Activated gamma-delta T cell treated with anti-CD3 and anti-CD28 coated beads, Interleukin-2, amount 50 U/mL, for 16 hours (primary cell): Measurements from ENCODE around the gene ACBD4.

Experiments used
- DNase-seq: peaks from one replicate; pipeline ENCODE4 v3.0.0-alpha.2; 2020; ENCODE audit warnings: low read depth

ACBD4 gene

DNA sequence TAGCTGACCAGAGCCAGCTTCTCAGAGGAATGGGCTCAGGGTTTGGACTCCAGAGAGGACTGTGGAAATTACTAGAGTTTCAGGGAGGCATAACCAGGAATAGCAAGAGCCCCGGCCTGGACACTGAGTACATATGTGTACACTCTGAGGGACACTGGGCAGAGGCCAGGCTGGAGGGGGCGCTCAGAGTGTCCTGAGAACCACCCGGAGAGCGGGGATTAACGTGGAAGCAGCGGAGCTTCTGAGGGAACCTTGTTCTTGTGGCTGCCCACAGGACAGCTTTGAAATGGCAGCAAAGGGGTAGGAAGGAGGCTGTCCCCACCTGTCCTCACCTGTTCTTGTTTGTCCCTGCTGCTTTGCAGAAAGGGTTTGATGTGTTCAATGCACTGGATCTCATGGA is 31.0 kb upstream of the ACBD4 start:
- DNase-seq: no peak

DNA sequence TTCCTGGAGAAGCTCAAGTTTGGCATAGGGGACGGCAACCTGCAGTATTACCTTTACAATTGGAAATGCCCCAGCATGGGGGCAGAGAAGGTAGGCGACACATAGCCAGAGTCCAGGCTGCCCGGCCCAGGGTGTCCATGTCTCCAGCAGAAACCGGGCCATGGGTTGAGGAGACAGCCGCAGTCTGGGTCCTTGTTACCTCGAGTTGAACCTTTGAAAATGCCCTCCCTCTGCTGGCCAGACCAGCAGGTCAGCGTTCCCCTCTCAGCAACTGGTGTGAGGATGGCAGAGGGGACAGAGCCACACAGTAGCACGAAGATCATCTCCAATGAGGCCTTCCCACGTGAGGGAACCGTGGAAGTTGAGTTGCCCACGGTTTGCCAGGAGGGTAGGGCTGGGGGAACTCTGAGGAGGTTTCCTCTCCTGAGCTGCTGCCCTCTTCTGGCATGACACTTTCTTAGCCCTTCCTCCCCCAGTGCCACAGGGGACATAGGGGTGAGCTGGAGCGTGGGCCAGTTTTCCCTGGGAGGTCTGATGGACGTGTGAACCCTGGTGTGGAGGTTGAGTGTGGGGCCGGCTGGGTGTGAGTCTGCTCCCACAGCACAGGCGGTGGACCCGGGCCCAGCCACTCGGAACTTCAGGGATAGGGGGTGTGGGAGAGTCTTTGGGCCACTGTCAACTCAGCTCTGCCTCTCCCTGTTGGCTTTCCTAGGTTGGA is 30.4 kb upstream of the ACBD4 start:
- no peak for DNase-seq

DNA sequence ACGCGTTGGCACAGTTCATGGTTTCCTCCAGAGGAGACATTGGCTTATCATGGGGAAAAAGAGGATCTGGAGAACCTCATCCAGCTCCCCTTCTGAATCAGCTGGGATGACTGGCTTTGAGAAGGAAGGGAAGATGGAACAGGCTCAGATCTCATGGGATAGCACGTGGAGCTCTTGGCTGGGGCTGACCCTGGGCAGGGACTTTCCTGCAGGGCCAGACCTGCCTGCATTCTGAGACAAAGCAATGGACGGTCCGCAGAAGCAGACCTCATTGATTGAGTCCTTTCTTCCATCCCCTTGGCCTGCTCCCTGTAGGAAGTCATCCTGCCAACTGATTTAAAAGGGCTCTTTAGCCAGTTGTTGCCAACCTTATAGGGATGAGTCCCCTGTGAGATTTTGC is 29.4 kb upstream of the ACBD4 start:
- no peak for DNase-seq

DNA sequence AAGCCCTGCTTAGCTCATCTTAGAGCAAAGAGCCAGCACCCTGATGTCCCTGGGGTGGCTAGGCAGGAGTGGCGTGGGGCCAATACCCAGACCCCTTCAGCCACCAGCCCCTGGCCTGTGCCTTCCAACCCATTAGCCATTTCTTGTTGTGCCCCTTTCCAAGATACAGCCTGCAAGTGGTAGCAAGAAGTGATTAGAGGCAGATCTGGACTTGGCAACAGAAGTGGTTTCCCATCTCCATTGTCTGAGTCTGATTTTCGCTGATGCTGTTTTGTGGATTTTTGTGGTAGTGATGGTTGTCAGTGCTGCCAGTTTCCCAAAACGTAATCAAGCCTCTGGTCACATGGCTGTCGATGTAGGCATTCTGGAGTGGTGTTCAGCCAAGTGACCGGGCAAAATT is 28.9 kb upstream of the ACBD4 start:
- DNase-seq: no peak

DNA sequence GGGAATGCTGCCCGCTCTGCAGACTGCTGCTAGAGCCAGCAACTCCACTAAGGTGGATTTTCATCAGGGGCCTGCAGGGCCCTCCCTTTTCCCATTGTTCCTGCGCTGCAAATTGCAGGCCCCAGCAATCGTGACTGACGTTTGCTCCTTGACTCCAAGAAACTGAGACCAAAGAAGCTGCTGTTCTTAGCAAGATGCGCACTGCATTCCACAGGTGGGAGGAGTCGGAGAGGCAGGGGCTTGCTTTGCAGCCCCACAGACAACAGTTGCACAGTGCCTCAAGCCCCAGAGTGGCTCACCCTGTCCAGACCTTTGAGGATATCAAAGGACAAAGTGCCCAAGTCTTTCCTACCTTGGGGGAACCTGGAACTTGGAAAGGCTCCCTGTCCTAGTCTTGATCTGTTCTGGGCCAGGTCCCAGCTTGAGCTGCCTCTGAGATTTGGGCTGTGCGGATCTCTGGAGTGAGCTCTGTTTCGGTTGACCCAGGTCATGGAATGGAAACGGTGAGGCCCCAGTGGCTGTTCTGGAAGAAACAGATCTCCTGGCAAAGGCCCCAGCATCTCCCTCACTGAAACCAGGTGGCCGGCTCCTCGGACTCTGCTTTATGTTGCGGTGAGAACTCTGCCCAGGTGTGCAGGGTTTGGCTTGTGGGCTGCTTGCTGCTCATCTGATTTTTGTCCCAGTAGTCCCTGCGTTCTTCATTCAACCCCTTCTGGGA is 28.0 kb upstream of the ACBD4 start:
- DNase-seq: no peak

DNA sequence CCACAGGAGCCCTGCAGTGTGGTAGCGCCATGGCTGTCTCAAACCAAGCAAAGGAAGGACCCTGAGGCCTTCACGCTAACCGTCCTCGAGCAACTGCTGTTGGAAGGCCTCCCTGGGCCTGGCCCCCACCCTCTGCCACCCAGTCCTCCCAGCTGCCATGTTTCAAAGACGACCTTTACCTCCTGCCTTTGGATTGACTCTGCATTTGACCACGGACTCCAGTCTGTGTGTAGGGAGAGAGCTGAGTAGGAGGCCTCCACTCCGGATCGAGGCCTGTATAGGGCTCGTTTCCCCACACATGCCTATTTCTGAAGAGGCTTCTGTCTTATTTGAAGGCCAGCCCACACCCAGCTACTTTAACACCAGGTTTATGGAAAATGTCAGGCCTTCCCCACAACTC is 27.4 kb upstream of the ACBD4 start:
- DNase-seq: no peak

DNA sequence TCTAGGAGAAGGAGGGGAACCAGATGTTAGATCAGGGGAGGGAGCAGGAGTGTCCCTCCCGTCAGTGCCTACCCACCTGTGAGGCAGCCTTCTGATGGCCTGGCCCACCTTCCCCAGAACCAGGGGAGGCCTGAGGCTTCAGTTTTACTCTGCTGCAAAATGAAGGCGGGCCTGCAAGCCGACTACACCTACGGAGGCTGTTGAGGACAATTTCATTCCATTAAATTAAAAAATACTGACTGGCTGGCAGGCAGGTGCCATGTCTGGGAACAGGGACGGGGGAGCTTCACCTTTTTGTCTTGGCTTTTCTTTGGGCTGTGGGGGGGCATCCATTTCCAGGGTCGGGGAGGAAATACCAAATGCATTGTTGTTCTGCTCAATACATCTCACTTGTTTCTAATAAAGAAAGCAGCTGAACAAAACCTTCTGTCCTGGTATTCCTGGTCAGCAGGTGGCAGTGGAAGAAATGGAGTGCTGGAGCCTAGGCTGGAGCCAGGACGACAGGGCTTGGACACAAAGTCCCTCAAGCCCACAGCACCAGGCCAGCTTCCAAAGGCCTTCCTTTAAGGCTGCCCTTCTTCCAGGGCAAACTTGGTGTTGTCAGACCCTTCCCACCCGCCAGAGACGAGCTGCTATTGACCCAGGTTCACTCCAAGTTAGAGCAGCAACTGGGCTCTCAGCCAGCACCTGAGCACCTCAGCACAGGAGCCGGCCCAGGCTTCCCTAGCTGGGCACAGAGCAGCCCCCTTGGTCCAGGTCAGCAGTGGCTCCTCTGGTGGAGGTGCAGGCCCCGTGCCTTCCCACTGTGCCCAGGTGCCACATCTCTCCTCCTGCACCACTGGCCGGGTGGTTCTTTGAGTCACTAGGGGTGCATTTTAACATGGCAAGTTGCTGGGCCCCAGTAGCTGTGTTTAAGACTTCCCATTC is 26.6 kb upstream of the ACBD4 start:
- no peak for DNase-seq

DNA sequence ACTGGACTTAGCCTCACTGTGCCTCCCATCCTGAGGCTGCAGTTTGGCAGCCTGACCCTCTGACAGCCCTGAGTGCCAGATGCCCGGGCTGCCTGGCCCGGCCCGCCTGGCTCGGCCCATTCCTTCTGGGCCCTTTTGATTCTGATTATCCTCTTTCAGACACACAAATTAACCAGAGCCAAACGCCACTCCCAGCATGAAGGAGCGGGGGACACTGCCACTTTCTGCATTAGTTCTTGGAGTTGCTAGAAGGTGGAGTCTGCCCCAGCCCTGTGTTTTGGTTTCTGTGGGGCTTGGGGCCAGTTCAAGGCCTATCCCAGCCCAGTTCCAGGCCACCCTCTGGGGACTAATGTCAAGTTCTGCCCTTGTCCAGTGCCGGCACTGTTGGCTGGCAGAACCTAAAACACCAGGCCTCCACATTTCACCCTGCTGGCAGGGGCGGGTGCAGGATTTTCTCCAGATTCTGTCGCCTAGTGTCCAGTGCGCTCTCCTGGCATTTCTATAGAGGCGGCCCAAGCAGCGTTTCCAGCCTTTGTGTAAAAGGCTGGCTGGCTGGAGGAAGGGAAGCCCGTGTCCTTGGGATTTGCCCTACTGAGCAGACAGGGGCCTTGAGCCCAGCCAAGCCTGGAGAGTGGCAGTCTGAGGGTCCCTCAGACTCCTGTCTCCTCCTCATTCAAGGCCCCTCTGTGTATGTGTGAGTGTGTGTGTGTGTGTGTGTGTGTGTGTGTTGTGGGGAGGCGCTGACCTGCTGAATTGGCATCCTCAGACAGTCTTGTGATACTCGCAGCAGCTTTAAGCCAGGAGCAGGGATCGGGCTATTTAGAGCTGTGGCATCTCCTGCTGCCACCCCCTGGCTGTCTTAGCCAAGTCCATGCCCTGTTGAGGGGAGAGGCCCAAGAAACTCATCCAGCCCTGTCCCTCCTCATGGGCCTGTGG is 24.5 kb upstream of the ACBD4 start:
- no peak for DNase-seq

DNA sequence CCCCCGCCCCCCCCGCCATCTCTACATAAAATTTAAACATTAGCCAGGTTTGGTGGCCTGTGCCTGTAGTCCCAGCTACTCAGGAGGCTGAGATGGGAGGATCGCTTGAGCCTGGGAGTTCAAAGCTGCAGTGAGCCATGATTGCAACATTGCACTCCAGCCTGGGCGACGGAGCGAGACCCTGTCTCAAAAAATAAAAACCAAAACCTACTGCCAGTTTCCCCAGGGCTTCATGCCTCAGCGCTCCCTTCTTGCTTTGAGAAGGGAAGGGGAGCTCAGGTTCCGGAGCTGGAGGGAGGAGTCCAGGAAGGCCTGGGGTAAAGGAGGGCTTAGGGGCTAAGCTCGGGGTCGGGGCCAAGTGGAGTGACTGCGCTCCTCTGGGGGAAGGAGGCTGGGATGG is 23.6 kb upstream of the ACBD4 start:
- DNase-seq: no peak

DNA sequence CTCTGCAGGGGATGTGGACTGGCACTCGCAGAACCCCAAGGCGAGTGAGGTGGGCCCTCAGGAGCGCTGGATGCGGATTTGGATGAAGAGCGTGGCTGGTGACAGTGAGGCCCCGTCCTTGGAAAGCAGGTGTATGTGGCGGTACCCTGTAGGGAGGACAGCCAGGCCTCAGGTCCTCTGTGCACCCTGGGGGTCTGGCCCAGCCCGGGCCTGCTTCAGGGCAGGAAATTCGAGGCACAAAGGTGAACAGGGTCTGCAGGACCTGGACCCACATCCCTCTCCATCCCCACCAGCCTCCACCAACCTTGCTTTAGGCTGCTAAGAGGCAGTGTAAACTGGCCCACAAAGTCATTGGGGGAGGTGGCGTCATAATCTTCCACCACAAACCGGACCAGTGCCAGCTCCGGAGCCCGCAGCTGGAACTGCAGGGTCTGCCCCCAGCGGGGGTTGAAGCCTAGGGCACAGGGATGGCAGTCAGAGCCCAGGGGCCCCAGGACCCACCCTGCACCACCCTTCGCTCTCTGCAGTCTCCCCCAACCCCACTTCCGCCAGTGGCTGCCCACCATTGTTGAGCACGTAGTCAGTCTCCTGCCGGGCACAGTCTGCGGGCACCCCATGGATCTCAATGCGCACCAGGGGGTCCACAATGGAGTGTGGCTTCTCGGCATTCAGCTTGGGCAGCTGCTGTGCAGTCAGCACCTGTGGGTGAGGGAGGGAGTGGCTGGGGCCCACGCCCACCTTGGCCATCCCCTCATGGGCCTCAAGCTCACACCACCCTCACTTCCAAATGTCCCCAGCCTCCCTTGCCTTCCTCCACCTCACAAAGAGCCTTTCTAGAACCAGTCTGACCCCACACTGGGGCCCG is 22.7 kb upstream of the ACBD4 start:
- no peak for DNase-seq

DNA sequence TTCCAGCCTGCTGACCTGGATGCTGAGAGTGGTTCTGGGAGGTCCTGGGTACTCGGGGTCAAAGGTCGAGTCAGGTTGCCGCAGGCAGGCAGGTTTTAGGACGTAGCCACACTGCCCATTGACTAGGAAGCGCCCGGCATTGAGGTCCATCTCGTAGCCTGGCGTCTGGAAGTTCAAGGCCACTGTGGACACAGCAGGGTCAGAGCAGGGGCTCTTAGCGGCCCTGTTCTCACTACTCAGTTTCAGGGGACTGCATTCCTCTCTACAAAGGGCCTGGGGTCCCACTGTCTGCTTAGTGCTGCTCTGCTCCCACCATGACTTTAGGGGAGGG is 22.1 kb upstream of the ACBD4 start:
- DNase-seq: no peak

DNA sequence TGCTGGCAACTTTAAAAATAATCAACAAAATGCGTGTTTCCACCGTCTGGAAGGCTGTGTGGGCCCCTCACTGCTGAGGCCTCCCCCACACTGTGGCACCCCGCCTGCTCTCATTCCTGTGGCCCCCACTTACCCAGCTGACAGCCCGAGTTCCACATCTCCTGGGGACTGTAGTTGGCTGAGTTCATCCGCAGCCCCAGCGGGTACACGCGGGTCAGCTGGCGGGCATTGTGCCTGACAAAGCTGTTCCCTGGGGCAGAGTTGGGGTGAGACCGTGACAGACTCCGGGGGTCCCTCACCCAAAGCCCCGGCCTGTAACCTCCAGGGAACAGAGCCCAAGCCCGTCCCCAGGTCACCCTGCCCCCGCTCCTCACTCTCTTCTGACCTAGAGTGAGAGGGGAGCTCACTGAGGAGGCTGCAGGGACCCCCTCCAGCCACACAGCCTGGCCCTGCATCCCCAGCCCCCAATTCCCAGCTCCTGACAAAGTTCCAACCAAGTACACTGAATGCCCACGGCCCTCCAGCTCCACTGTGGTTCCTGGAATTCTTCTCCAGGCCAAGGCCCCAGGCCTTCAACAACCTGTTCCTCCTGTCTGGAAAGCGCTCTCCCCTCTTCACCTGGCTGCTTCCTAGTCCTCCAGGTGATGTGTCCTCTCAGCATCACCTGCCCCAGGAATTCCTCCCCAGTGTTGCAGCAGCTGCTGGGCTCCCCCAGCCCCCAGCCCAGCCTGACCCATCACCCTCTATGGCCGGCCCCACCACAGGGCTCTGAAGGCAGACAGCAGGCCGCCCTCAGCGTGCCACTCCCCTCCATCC is 21.2 kb upstream of the ACBD4 start:
- no peak for DNase-seq

DNA sequence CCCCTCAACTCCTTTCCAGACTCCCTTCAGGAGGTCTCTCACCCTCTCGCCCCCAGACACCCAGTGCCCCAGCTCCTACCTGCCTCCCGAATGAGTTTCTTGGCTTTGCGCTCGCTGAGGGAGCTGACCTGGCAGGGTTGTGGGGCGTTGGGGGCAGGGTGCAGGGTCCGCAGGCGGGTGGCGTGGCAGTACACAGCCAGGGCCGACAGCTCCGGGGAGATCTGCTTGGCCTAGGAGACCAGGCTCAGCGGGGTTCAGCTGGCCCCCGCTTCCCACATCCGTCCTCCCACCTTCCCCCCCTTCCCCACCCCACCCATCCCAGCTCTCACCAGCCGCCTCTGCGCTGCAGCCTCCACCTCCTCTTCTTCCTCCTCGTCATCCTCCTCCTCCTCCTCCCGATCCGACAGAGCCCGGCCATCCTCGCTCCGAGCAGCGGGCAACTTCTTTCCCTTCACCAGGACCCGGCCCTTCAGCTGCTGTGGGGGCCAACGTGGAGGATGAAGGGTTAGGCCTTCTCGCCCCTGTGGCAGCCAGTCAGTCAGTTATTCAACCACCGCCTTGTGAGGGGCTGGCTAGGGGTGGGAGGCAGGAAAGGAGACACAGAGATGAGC is 20.4 kb upstream of the ACBD4 start:
- DNase-seq: no peak

DNA sequence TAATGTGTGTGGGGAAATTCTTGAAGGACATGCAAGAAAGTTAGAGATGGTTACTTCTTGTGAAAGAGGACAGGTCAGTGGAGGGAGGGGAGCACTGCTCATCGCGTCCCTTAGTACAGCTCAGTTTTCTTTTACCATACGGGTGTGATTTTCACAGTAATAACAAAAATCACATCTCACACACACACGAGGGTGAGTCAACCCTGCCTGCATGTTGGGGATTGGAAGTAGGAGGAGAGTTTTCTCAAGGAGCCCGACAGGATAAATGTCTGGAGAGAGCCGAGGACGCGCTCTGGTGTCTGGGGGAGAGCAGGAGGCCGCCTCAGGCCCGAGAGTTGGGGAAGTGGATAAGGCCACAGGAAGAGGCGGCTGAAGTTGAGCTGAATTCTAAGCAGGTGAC is 19.6 kb upstream of the ACBD4 start:
- no peak for DNase-seq

DNA sequence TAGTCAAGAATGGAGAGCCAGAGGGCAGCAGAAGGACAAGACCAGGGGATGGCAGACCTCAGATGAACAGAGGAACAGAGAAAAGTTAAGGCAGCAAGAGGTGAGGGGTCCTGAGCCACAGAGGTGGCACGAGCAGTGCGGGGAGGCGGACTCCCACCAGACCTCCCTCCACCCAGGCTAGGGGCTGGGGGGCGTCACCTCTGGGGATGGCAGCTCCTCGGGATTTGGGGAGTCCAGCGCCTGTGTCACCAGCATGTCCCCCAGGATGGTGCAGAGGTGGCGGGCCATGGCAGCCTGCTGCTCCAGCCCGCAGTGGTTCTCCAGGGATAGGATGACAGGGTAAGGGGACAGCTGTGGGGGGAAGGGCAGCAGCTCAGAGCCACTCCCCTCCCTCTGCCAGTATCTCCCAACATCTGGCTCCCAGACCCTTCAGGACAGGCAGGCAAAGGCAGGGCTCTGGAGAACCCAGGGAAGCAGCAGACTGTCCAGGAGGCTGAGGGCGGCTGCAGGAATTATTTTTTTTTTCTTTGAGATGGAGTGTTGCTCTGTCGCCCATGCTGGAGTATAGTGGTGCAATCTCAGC is 19.0 kb upstream of the ACBD4 start:
- DNase-seq: no peak

DNA sequence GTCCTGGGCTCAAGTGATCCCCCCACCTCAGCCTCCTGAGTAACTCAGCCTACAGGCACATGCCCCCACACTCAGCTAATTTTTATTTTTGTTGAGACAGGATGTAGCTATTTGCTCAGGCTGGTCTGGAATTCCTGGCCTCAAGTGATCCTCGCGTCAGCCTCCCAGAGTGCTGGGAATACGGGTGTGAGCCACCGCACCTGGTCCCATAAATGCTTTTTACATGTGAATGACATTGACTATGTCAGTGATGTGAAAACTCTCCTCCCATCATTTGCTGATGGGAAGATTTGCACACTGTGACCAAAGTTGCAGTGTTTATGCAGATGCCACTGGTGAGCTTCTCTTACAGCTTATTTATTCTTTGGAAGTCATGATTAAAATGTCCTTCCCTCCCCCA is 18.2 kb upstream of the ACBD4 start:
- DNase-seq: no peak

DNA sequence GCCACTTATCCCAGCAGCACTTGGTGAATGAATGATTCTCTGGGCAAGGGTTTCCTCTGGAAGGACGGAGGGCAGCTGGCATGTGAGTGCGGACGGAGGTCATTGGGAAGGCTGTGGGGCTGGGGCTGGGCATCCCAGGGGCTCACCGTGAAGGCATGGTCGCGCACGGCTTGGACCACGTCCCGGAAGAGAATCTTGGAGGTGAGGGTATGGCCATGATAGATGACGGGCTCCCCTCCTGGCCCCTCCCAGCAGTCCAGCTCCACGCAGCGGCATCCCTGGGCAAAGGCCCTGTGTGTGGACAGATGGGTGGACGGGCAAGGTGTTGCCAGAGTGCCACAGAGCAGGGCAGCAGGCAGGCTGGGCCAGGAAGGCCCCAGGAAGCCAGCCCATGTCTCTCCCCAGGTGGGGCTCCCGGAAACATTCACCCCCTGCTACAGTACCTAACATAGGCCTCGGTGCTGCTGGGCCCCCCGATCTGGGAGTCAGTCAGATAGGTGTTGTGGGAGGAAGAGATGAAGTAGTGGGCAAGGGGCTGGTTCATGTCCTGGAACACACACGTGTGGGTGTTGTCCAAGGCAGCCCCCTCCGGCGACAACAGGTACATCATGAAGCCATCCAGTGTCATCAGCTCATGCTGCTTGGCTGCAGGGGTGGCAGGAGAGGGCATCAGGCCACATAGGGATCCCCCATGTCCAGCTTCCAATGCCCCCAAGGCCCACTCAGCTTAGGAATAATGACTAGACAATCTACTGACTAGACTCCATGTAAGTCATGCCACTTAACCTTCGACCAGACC is 17.4 kb upstream of the ACBD4 start:
- DNase-seq: no peak

DNA sequence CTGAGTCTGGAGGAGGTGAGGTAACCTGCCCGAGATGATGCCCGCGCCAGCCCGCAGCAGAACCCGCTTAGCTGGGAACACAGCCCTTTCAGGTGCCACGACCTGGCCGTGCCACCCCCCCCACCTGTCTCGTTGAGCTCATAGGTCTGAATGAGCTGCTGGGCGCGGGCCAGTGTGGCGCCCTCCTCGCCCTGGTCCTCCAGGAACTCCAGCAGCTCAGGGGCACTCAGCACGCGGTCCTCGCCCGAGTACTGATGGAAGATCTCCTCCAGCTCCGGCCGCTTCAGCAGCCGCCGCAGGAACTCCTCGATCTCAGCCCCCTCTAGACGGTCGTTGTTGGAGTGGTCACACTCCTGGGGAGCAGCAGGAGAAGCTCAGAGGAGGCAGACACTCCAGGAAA is 16.8 kb upstream of the ACBD4 start:
- DNase-seq: no peak
